ENCODE data around the gene WBP1L.

Gene WBP1L

GRCh38 chr10:102814873-102815661 is 71.3 kb downstream of the WBP1L start:
- Histone ChIP-seq H3K27me3 (ENCODE audit: control insufficient read depth, low read length) (no peaks in the 10 kb centered on the region), H3K27ac (ENCODE audit: low read depth, low read length) (no peak overlapping the region), H3K4me2 (ENCODE audit: low read length) (no peak overlapping the region), H3K4me3 (ENCODE audit: low read length) (no peak overlapping the region), H3K9me3 (ENCODE audit: control insufficient read depth, insufficient read depth, low read length) (no peaks in the 10 kb centered on the region), H3K9me2 (replicated peaks; ENCODE audit: control insufficient read depth, low read length) (no peaks in the 10 kb centered on the region), H3K4me1 (ENCODE audit: control insufficient read depth, low read length) (peaks cover 6% of the 10 kb centered on the region; the same call in 1 of the 2 replicates), H4K20me1 (ENCODE audit: control insufficient read depth, insufficient read depth, low read depth, low read length) (no peaks in the 10 kb centered on the region), H3K36me3 (ENCODE audit: control insufficient read depth, low read length) (peaks cover 28% of the 10 kb centered on the region), H3K79me2 (ENCODE audit: control insufficient read depth, low read length) (no peaks in the 10 kb centered on the region), H3F3A (ENCODE audit: control insufficient read depth, insufficient read depth) (no peaks in the 10 kb centered on the region)
- TF ChIP-seq EZH2phosphoT487 (IDR thresholded peaks at IDR 0.05; ENCODE audit: borderline replicate concordance, low read length): no peak
- TF ChIP-seq CTCF (IDR thresholded peaks at IDR 0.05; ENCODE audit: low read depth, low read length, poor library complexity, severe bottlenecking): no peak

GRCh38 chr10:102815790-102816549 is 72.2 kb downstream of the WBP1L start:
- Histone ChIP-seq H3K9me3 (ENCODE audit: control insufficient read depth, insufficient read depth, low read length) (no peaks in the 10 kb centered on the region), H3K4me1 (ENCODE audit: control insufficient read depth, low read length) (peaks cover 6% of the 10 kb centered on the region; the same call in 1 of the 2 replicates), H3K9me2 (replicated peaks; ENCODE audit: control insufficient read depth, low read length) (no peaks in the 10 kb centered on the region), H3K27ac (ENCODE audit: low read depth, low read length) (no peak overlapping the region), H4K20me1 (ENCODE audit: control insufficient read depth, insufficient read depth, low read depth, low read length) (no peaks in the 10 kb centered on the region), H3F3A (ENCODE audit: control insufficient read depth, insufficient read depth) (no peaks in the 10 kb centered on the region), H3K36me3 (ENCODE audit: control insufficient read depth, low read length) (peaks cover 27% of the 10 kb centered on the region), H3K27me3 (ENCODE audit: control insufficient read depth, low read length) (no peaks in the 10 kb centered on the region), H3K4me2 (ENCODE audit: low read length) (no peak overlapping the region), H3K79me2 (ENCODE audit: control insufficient read depth, low read length) (no peaks in the 10 kb centered on the region), H3K4me3 (ENCODE audit: low read length) (no peak overlapping the region)
- TF ChIP-seq CTCF (IDR thresholded peaks at IDR 0.05; ENCODE audit: low read depth, low read length, poor library complexity, severe bottlenecking): no peak
- TF ChIP-seq EZH2phosphoT487 (IDR thresholded peaks at IDR 0.05; ENCODE audit: borderline replicate concordance, low read length): no peak

- no peaks in the 10 kb centered on the region for H3K27me3 ChIP-seq (ENCODE audit: control insufficient read depth, low read length)
- H3K79me2 ChIP-seq (ENCODE audit: control insufficient read depth, low read length): no peaks in the 10 kb centered on the region
- H3K9me3 ChIP-seq (ENCODE audit: control insufficient read depth, insufficient read depth, low read length): no peaks in the 10 kb centered on the region
- no peak for TF ChIP-seq EZH2phosphoT487 (IDR thresholded peaks at IDR 0.05; ENCODE audit: borderline replicate concordance, low read length)
- peaks cover 17% of the 10 kb centered on the region for H3K36me3 ChIP-seq (ENCODE audit: control insufficient read depth, low read length)
- no peaks in the 10 kb centered on the region for H3K9me2 ChIP-seq (replicated peaks; ENCODE audit: control insufficient read depth, low read length)
- no peaks in the 10 kb centered on the region for H4K20me1 ChIP-seq (ENCODE audit: control insufficient read depth, insufficient read depth, low read depth, low read length)
- H3K4me3 ChIP-seq (ENCODE audit: low read length): no peak overlapping the region
- no peak overlapping the region for H3K4me2 ChIP-seq (ENCODE audit: low read length)
- H3K27ac ChIP-seq (ENCODE audit: low read depth, low read length): no peak overlapping the region
- H3F3A ChIP-seq (ENCODE audit: control insufficient read depth, insufficient read depth): no peaks in the 10 kb centered on the region
- peaks cover 6% of the 10 kb centered on the region; the same call in 1 of the 2 replicates for H3K4me1 ChIP-seq (ENCODE audit: control insufficient read depth, low read length)
Observed at GRCh38 chr10:102817175-102817574, 73.4 kb downstream of the WBP1L start.

Data from DOHH2 (cell line).